H1 (cell line): ENCODE data around the gene FRA10AC1. TPM values are rescaled to one million over a fixed set of nuclear protein-coding genes. Genes with fewer than 3 reads are reported as not detected.

Source experiments
- CBX8 ChIP-seq: fragments of 300-800, 300-1000 bp; sonication (generic); IDR thresholded peaks from 2 replicates; pipeline ENCODE4 v1.7.1; 2016; ENCODE audit warnings: low read depth, low read length, borderline replicate concordance
- CHD1 ChIP-seq: IDR thresholded peaks from 2 replicates; pipeline ENCODE4 v1.6.1; 2012; ENCODE audit warnings: low read depth, low read length, improper control_type of control experiment
- CHD7 ChIP-seq: fragments of 300-600 bp; sonication (generic); IDR thresholded peaks from 2 replicates; pipeline ENCODE4 v1.7.1; 2012; ENCODE audit warnings: low read length, moderate library complexity, mild to moderate bottlenecking, inconsistent platforms; ENCODE audit not compliant: insufficient replicate concordance
- CREB1 ChIP-seq: IDR thresholded peaks from 2 replicates; pipeline ENCODE4 v1.6.1; 2012; ENCODE audit warnings: inconsistent platforms
- EP300 ChIP-seq, 2 experiments: IDR thresholded peaks; 1 replicate in 1 of 2; 2 replicates in 1 of 2; pipeline ENCODE4 v1.6.1; 2011 to 2012; ENCODE audit warnings: low read depth in 2 of 2, low read length in 2 of 2, mild to moderate bottlenecking in 2 of 2, borderline replicate concordance in 1 of 2, inconsistent platforms in 1 of 2, moderate library complexity in 1 of 2
- GTF2F1 ChIP-seq: IDR thresholded peaks from 2 replicates; pipeline ENCODE4 v1.6.1; 2012; ENCODE audit warnings: low read depth, low read length, improper control_type of control experiment, borderline replicate concordance
- KDM1A ChIP-seq: fragments of 200-600, 300-600 bp; sonication (generic); IDR thresholded peaks from 2 replicates; pipeline ENCODE4 v1.7.1; 2016; ENCODE audit warnings: mild to moderate bottlenecking, low read length, borderline replicate concordance
- MAFK ChIP-seq: IDR thresholded peaks from 2 replicates; pipeline ENCODE4 v1.6.1; 2012; ENCODE audit warnings: low read depth, mild to moderate bottlenecking, improper control_type of control experiment, low read length
- NANOG ChIP-seq: IDR thresholded peaks from 2 replicates; pipeline ENCODE4 v1.6.1; 2011; ENCODE audit warnings: low read length, low read depth, mild to moderate bottlenecking, inconsistent platforms; ENCODE audit not compliant: insufficient read depth, poor library complexity, severe bottlenecking
- SP2 ChIP-seq: IDR thresholded peaks from 2 replicates; pipeline ENCODE4 v1.6.1; 2012; ENCODE audit warnings: mild to moderate bottlenecking, low read length, inconsistent platforms
- polyA plus RNA-seq, 7 experiments: library from polyadenylated mRNA; depleted of rRNA in 3 of 7; stranded (reverse) in 5 of 7; unstranded in 2 of 7; fragments of >200 nt in 5 of 7; fragments of 200-250 nt in 2 of 7; gene quantifications; 1 replicate in 5 of 7; 2 replicates in 1 of 7; 4 replicates in 1 of 7; pipeline versions ENCODE4 v1.2.1 to v1.2.3, GENCODE V29; 2011 to 2013; ENCODE audit warnings: missing spikeins in 2 of 7, mixed read lengths in 2 of 7
- total RNA-seq: library from RNA; stranded (reverse); fragmentation: NEBNext Ultra II Directional; extraction: Animal tissue kit (Norgen Biotek cat#: 25700); gene quantifications from 2 replicates; pipeline ENCODE4 v1.2.1, GENCODE V29; 2021

The FRA10AC1 gene
- total and polyA plus RNA-seq, 2 of the 8 experiments (the other 6 are each of a cell fraction or from before 2014, with no cell fraction given) = 4.4 to 13.5 TPM

DNA sequence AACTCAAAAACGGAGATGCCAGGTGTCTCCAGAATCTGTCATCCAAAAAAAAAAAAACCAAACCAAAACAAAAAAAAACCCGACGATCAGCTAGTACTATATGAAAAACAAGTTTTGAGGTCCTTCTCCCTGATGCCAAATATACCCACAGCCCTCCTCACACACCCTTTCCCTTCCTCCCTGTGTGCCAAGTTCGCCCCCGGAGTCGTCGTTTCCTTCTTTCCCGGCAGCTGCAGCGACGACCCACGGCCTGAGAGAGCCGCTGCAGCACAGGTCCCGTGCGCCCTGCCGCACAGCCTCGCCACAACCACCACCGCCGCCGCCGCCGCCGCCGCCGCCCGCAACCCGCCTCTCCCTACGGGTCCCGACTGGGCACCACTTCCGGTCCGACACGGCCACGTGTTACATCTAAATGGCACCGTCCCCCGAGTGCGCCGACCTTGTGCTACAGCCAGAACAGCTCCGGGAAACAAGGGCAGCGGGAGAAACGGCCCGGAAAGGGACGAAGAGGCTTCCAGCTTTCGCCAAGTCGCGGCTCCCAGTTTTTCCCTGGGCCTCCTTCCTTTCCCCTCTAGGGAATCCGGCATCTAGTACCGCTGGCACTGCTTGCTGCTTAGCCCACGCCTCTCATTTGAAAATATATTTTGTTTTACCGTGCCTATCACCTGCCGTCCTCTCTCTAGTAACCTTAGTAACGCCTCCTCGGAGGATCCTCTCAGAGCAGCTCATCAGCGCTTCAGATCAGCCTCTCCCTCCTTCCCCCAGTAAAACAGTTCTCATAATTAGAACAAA, at the start of gene FRA10AC1 (continued):
- TF ChIP-seq MAFK (no peak), SP2 (no peak), GTF2F1 (peak; percentile 89), CBX8 (no peak), NANOG (no peak), EP300 (IDR thresholded peaks at IDR 0.05; ENCODE audit: borderline replicate concordance in 1 of 2, low read depth in 2 of 2, low read length in 2 of 2) (peak in 1 of 2 experiments; percentile 94; a peak in 2 of 3 replicates), CREB1 (peak; percentile 85), KDM1A (no peak), CHD7 (no peak), CHD1 (no peak)
